Measurements from ENCODE around the gene CHN1.

DNA sequence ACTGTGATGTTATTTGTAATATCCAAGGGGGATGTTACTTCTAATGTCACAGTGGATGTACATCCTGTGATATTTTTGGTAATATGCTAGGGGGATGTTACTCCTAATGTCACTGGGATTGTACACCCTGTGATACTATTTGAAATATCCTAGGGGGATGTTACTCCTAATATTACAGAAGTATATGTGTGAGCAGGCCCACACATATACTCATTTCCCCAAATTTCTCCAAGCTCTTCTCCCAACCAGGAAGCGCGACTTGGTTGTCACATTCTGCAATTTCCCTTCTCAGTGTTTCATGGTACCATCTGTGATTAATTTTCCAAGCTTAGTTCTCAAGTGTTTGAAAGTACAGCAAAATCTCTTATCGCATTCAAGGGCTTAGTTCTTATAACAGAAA lies 29.5 kb upstream of the CHN1 start:
- TF ChIP-seq, protein P1, sequence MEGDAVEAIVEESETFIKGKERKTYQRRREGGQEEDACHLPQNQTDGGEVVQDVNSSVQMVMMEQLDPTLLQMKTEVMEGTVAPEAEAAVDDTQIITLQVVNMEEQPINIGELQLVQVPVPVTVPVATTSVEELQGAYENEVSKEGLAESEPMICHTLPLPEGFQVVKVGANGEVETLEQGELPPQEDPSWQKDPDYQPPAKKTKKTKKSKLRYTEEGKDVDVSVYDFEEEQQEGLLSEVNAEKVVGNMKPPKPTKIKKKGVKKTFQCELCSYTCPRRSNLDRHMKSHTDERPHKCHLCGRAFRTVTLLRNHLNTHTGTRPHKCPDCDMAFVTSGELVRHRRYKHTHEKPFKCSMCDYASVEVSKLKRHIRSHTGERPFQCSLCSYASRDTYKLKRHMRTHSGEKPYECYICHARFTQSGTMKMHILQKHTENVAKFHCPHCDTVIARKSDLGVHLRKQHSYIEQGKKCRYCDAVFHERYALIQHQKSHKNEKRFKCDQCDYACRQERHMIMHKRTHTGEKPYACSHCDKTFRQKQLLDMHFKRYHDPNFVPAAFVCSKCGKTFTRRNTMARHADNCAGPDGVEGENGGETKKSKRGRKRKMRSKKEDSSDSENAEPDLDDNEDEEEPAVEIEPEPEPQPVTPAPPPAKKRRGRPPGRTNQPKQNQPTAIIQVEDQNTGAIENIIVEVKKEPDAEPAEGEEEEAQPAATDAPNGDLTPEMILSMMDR (IDR thresholded peaks at IDR 0.05): no peak
- TF ChIP-seq POLR2AphosphoS5 (IDR thresholded peaks at IDR 0.05): no peak
- TF ChIP-seq POLR2A (IDR thresholded peaks at IDR 0.05): no peak
- no peak for TF ChIP-seq EP300 (IDR thresholded peaks at IDR 0.05)

All from upper lobe of left lung (tissue), 4 donors.